Stomach (tissue), 9 donors: ENCODE data around the gene JCHAIN. TPM values are rescaled to one million over a fixed set of nuclear protein-coding genes. Genes with fewer than 3 reads are reported as not detected.
"Not testable (repeated sequence)": the region's sequence is repeated elsewhere in the genome, so short reads cannot be mapped to it uniquely, and the experiment has no call there.

ENCODE experiments used
- DNase-seq, 2 donors: peaks; one replicate each; pipeline versions ENCODE4 v3.0.0 to v3.0.0-alpha.2; 2013 to 2019
- H3K27ac ChIP-seq, 5 donors: fragments of 200-600 bp in 4 of 5; sonication (generic) in 4 of 5; one replicate each; pipeline ENCODE4 v1.5.1; 2013 to 2019; ENCODE audit warnings: mild to moderate bottlenecking in 1 of 5, moderate library complexity in 1 of 5
- H3K27me3 ChIP-seq, 3 donors: fragments of 200-600 bp; sonication (generic); one replicate each; pipeline ENCODE4 v1.5.1; 2017 to 2019; ENCODE audit warnings: mixed run types in 1 of 3
- H3K36me3 ChIP-seq, 4 donors: fragments of 200-600 bp; sonication (generic); 1 replicate in 3 of 4; 2 replicates in 1 of 4; pipeline ENCODE4 v1.5.1; 2016 to 2019
- H3K4me1 ChIP-seq, 4 donors: fragments of 200-600 bp; sonication (generic); one replicate each; pipeline ENCODE4 v1.5.1; 2016 to 2019
- H3K4me3 ChIP-seq, 4 donors: fragments of 200-600 bp; sonication (generic) in 3 of 4; one replicate each; pipeline ENCODE4 v1.5.1; 2016 to 2019; ENCODE audit warnings: mild to moderate bottlenecking in 1 of 4
- H3K9me3 ChIP-seq, 4 donors: fragments of 200-600 bp; sonication (generic); one replicate each; pipeline ENCODE4 v1.5.1; 2016 to 2019
- CTCF ChIP-seq, 7 experiments: fragments of 450-650 bp in 4 of 7; fragments of 200-600 bp in 3 of 7; sonication (generic) in 3 of 7; IDR thresholded peaks; one replicate each; pipeline ENCODE4 v1.5.1; 2016 to 2019; ENCODE audit warnings: antibody characterized with exemption in 7 of 7, control low read depth in 2 of 7, mild to moderate bottlenecking in 1 of 7
- EP300 ChIP-seq: sonication (generic); formaldehyde crosslinking; IDR thresholded peaks from one replicate; pipeline ENCODE4 v1.6.1; 2017; ENCODE audit warnings: antibody characterized with exemption
- POLR2A ChIP-seq, 4 donors: fragments of 450-650 bp; IDR thresholded peaks; one replicate each; pipeline ENCODE4 v1.6.1; 2016; ENCODE audit warnings: antibody characterized with exemption in 4 of 4, control low read depth in 2 of 4, mild to moderate bottlenecking in 1 of 4, moderate library complexity in 1 of 4
- POLR2AphosphoS5 ChIP-seq, 3 donors: sonication (generic); formaldehyde crosslinking; IDR thresholded peaks; one replicate each; pipeline ENCODE4 v1.6.1; 2016; ENCODE audit warnings: antibody characterized with exemption in 3 of 3
- WGBS, 5 donors: extraction: QIAGEN DNeasy Blood & Tissue Kit in 3 of 5; methylation state at CpG; one replicate each; pipeline versions ENCODE4 v1.1.5 to v1.1.7; 2013 to 2018; 5-methylcytosine and 5-hydroxymethylcytosine counted together
- intact Hi-C: fragments of 100-400 bp; cut with DNase I; formaldehyde crosslinking; loops from one replicate; pipeline ENCODE4 v1.15.1; 2023; ENCODE audit warnings: low total_unique reads
- polyA plus RNA-seq, 3 donors: library from polyadenylated mRNA; stranded (reverse); fragments of 200-250 nt; gene quantifications; one replicate each; pipeline ENCODE4 v1.2.3, GENCODE V29; 2013
- total RNA-seq, 5 donors: library from RNA; depleted of rRNA; stranded (reverse); fragments of >200 nt; gene quantifications; one replicate each; pipeline versions ENCODE4 v1.1.0 to v1.2.3, GENCODE V29; 2014 to 2016
- donor health status: healthy with polysubstance abuse.
- donor health status: Bipolar disorder and iron deficiency.
- donor health status: healthy.

Gene JCHAIN
- total and polyA plus RNA-seq, 8 donors, result 5.5 to 284 (median 41.9) TPM

GRCh38 chr4:70703619-70704214, 37.4 kb upstream of the JCHAIN start:
- WGBS, 5 donors, result 3 to 6% (median 4%) methylated on average over 11 of the region's 11 CpGs
- Histone ChIP-seq H3K9me3 (no peaks in the 10 kb centered on the region), H3K4me1 (peaks cover 15 to 38% (median 26%) of the 10 kb centered on the region in 4 donors), H3K27ac (peak overlapping the region; percentile 95 to 98 (median 97)), H3K36me3 (no peaks in the 10 kb centered on the region), H3K27me3 (no peaks in the 10 kb centered on the region), H3K4me3 (peak overlapping the region; percentile 59 to 98 (median 88))
- intact Hi-C loops, result no loop called here
- peak in 1 of 2 donors; percentile 63 for DNase-seq
- peak in 2 of 3 donors; percentile 25 to 55 for TF ChIP-seq POLR2AphosphoS5 (IDR thresholded peaks at IDR 0.05)
- TF ChIP-seq CTCF (IDR thresholded peaks at IDR 0.05), result no peak

GRCh38 chr4:70702592-70702991, 36.3 kb upstream of the JCHAIN start:
- H3K36me3 ChIP-seq, H3K4me3 ChIP-seq, H3K27me3 ChIP-seq, intact Hi-C loops, H3K9me3 ChIP-seq, DNase-seq: not testable (repeated sequence)
- peak overlapping the region in 3 of 5 donors; percentile 95 to 97 (median 97) for H3K27ac ChIP-seq
- H3K4me1 ChIP-seq, result peaks cover 15 to 33% (median 24%) of the 10 kb centered on the region in 4 donors
- 18 to 65% (median 33%) methylated on average over 2 of the region's 2 CpGs for WGBS, 5 donors

- Histone ChIP-seq H3K27ac (no peak overlapping the region), H3K4me3 (no peak overlapping the region), H3K36me3 (no peaks in the 10 kb centered on the region), H3K4me1 (peaks cover 3 to 20% (median 12%) of the 10 kb centered on the region in 4 donors), H3K9me3 (no peaks in the 10 kb centered on the region), H3K27me3 (no peaks in the 10 kb centered on the region)
- DNase-seq, result no peak
- intact Hi-C loops, result no loop called here
- 76 to 93% (median 90%) methylated on average over 1 of the region's 1 CpG for whole genome bisulfite sequencing, 5 donors
- TF ChIP-seq CTCF (IDR thresholded peaks at IDR 0.05) (no peak), POLR2AphosphoS5 (IDR thresholded peaks at IDR 0.05) (no peak), POLR2A (IDR thresholded peaks at IDR 0.05) (no peak), EP300 (no peak)
These were observed 35.0 kb upstream of the JCHAIN start for GRCh38 chr4:70701271-70701670.

- no peak overlapping the region for H3K27ac ChIP-seq
- DNase-seq, result no peak
- no peak overlapping the region for H3K4me3 ChIP-seq
- WGBS, 5 donors, result 79 to 92% (median 87%) methylated on average over 5 of the region's 5 CpGs
- no peaks in the 10 kb centered on the region for H3K36me3 ChIP-seq
- H3K4me1 ChIP-seq, result peaks cover 0 to 15% (median 7%) of the 10 kb centered on the region in 4 donors
- no peaks in the 10 kb centered on the region for H3K27me3 ChIP-seq
- intact Hi-C loops, result no loop called here
- H3K9me3 ChIP-seq, result no peaks in the 10 kb centered on the region
- TF ChIP-seq POLR2AphosphoS5 (IDR thresholded peaks at IDR 0.05), result no peak
These were observed 34.4 kb upstream of the JCHAIN start for GRCh38 chr4:70700712-70701111.

- H3K9me3 ChIP-seq, H3K4me3 ChIP-seq, H3K27ac ChIP-seq, DNase-seq, intact Hi-C loops, H3K36me3 ChIP-seq, H3K27me3 ChIP-seq, H3K4me1 ChIP-seq: not testable (repeated sequence)
- 61 to 86% (median 68%) methylated on average over 8 of the region's 8 CpGs for WGBS, 5 donors
These were observed 32.1 kb upstream of the JCHAIN start for GRCh38 chr4:70698435-70698834.

- H3K27me3 ChIP-seq, DNase-seq, H3K27ac ChIP-seq, H3K9me3 ChIP-seq, H3K4me3 ChIP-seq, intact Hi-C loops: not testable (repeated sequence)
- H3K4me1 ChIP-seq, result peaks cover 18 to 30% (median 24%) of the 10 kb centered on the region in 4 donors
- WGBS, 5 donors, result 81 to 97% (median 95%) methylated on average over 7 of the region's 7 CpGs
- H3K36me3 ChIP-seq, result peaks cover 0 to 19% (median 14%) of the 10 kb centered on the region in 4 donors
These were observed 28.3 kb upstream of the JCHAIN start for GRCh38 chr4:70694633-70695032.
